GM23338 (cell line): ENCODE measurements around the gene EEPD1.

ENCODE experiments used
- CTCF ChIP-seq, 2 experiments: fragments of 200-600 bp in 1 of 2; sonication (generic) in 1 of 2; conservative IDR thresholded peaks; 2 replicates each; pipeline versions ENCODE4 v1.5.1 to v1.6.1; 2016 to 2017; ENCODE audit warnings: antibody characterized with exemption in 2 of 2, low read depth in 2 of 2, mild to moderate bottlenecking in 2 of 2, moderate library complexity in 1 of 2
- EZH2 ChIP-seq: fragments of 200-600 bp; sonication (generic); IDR thresholded peaks from one replicate; pipeline ENCODE4 v1.8.0; 2017; ENCODE audit warnings: antibody characterized with exemption, mild to moderate bottlenecking, low read depth; ENCODE audit not compliant: unreplicated experiment
- EZH2phosphoT487 ChIP-seq: fragments of 200-600 bp; sonication (generic); IDR thresholded peaks from one replicate; pipeline ENCODE4 v1.8.1; 2018; ENCODE audit warnings: antibody characterized with exemption; ENCODE audit not compliant: unreplicated experiment
- POLR2AphosphoS5 ChIP-seq: IDR thresholded peaks from 2 replicates; pipeline ENCODE4 v1.6.1; 2016; ENCODE audit warnings: antibody characterized with exemption, low read depth
- TF ChIP-seq, protein P1 (sequence below): IDR thresholded peaks from 2 replicates; pipeline ENCODE4 v1.6.1; 2016; ENCODE audit warnings: antibody characterized with exemption

- TF ChIP-seq EZH2 = no peak
- TF ChIP-seq CTCF (conservative IDR thresholded peaks at IDR 0.05; ENCODE audit: low read depth in 2 of 2) = no peak
- TF ChIP-seq EZH2phosphoT487 = no peak
- TF ChIP-seq POLR2AphosphoS5 = no peak
- TF ChIP-seq, protein P1, sequence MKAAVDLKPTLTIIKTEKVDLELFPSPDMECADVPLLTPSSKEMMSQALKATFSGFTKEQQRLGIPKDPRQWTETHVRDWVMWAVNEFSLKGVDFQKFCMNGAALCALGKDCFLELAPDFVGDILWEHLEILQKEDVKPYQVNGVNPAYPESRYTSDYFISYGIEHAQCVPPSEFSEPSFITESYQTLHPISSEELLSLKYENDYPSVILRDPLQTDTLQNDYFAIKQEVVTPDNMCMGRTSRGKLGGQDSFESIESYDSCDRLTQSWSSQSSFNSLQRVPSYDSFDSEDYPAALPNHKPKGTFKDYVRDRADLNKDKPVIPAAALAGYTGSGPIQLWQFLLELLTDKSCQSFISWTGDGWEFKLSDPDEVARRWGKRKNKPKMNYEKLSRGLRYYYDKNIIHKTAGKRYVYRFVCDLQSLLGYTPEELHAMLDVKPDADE = no peak
These were observed 135.4 kb downstream of the EEPD1 start for GRCh38 chr7:36288501-36288900.
